ENCODE results near the gene RSAD1. TPM values are rescaled to one million over a fixed set of nuclear protein-coding genes. Genes with fewer than 3 reads are reported as not detected.
A peak's percentile ranks its signal among the peaks of the same experiment; 100 is the strongest.

Gene RSAD1
- total RNA-seq, 1 donor from 2014 or later = 25.9 TPM

GRCh38 chr17:50457621-50458020, 21.0 kb upstream of the RSAD1 start:
- DNase-seq (ENCODE audit: low spot score) = no peak
- H3K27ac Mint-ChIP-seq (ENCODE audit: unreplicated experiment) = no peak overlapping the region
- no peaks in the 10 kb centered on the region for H3K9me3 Mint-ChIP-seq (ENCODE audit: unreplicated experiment)
- H3K27me3 Mint-ChIP-seq (ENCODE audit: unreplicated experiment) = peaks cover 4% of the 10 kb centered on the region
- peaks cover 6% of the 10 kb centered on the region for H3K4me1 Mint-ChIP-seq (ENCODE audit: unreplicated experiment)
- no peak for TF ChIP-seq CTCF (IDR thresholded peaks at IDR 0.05; ENCODE audit: unreplicated experiment)
- H3K4me3 Mint-ChIP-seq (ENCODE audit: unreplicated experiment) = no peak overlapping the region
- H3K36me3 Mint-ChIP-seq (ENCODE audit: low read depth, unreplicated experiment) = peaks cover 13% of the 10 kb centered on the region

- H3K4me3 Mint-ChIP-seq (ENCODE audit: unreplicated experiment) = peak overlapping the region; percentile 42
Observed at GRCh38 chr17:50458270-50458669, 20.4 kb upstream of the RSAD1 start.

GRCh38 chr17:50458701-50459676, 19.7 kb upstream of the RSAD1 start:
- H3K9me3 Mint-ChIP-seq (ENCODE audit: unreplicated experiment) = no peaks in the 10 kb centered on the region
- no peak for TF ChIP-seq CTCF (IDR thresholded peaks at IDR 0.05; ENCODE audit: unreplicated experiment)
- no peak overlapping the region for H3K27ac Mint-ChIP-seq (ENCODE audit: unreplicated experiment)
- peak overlapping the region; percentile 42 for H3K4me3 Mint-ChIP-seq (ENCODE audit: unreplicated experiment)
- H3K36me3 Mint-ChIP-seq (ENCODE audit: low read depth, unreplicated experiment) = peaks cover 10% of the 10 kb centered on the region
- H3K4me1 Mint-ChIP-seq (ENCODE audit: unreplicated experiment) = peaks cover 6% of the 10 kb centered on the region
- H3K27me3 Mint-ChIP-seq (ENCODE audit: unreplicated experiment) = peaks cover 4% of the 10 kb centered on the region
- no peak for DNase-seq (ENCODE audit: low spot score)

More at GRCh38 chr17:50458270-50458669, 20.4 kb upstream of the RSAD1 start:
- no peak for TF ChIP-seq CTCF (IDR thresholded peaks at IDR 0.05; ENCODE audit: unreplicated experiment)
- no peak overlapping the region for H3K27ac Mint-ChIP-seq (ENCODE audit: unreplicated experiment)
- no peak for DNase-seq (ENCODE audit: low spot score)
- peaks cover 13% of the 10 kb centered on the region for H3K36me3 Mint-ChIP-seq (ENCODE audit: low read depth, unreplicated experiment)
- peaks cover 4% of the 10 kb centered on the region for H3K27me3 Mint-ChIP-seq (ENCODE audit: unreplicated experiment)
- peaks cover 6% of the 10 kb centered on the region for H3K4me1 Mint-ChIP-seq (ENCODE audit: unreplicated experiment)
- no peaks in the 10 kb centered on the region for H3K9me3 Mint-ChIP-seq (ENCODE audit: unreplicated experiment)

GRCh38 chr17:50459756-50460155, 18.9 kb upstream of the RSAD1 start:
- peaks cover 4% of the 10 kb centered on the region for H3K27me3 Mint-ChIP-seq (ENCODE audit: unreplicated experiment)
- no peaks in the 10 kb centered on the region for H3K9me3 Mint-ChIP-seq (ENCODE audit: unreplicated experiment)
- peaks cover 10% of the 10 kb centered on the region for H3K36me3 Mint-ChIP-seq (ENCODE audit: low read depth, unreplicated experiment)
- peaks cover 6% of the 10 kb centered on the region for H3K4me1 Mint-ChIP-seq (ENCODE audit: unreplicated experiment)
- no peak overlapping the region for H3K27ac Mint-ChIP-seq (ENCODE audit: unreplicated experiment)
- TF ChIP-seq CTCF (IDR thresholded peaks at IDR 0.05; ENCODE audit: unreplicated experiment) = no peak
- no peak overlapping the region for H3K4me3 Mint-ChIP-seq (ENCODE audit: unreplicated experiment)
- DNase-seq (ENCODE audit: low spot score) = no peak
